ENCODE results near the gene NDUFAF5.
"Not testable (repeated sequence)": the region's sequence is repeated elsewhere in the genome, so short reads cannot be mapped to it uniquely, and the experiment has no call there.

NDUFAF5 gene

DNA sequence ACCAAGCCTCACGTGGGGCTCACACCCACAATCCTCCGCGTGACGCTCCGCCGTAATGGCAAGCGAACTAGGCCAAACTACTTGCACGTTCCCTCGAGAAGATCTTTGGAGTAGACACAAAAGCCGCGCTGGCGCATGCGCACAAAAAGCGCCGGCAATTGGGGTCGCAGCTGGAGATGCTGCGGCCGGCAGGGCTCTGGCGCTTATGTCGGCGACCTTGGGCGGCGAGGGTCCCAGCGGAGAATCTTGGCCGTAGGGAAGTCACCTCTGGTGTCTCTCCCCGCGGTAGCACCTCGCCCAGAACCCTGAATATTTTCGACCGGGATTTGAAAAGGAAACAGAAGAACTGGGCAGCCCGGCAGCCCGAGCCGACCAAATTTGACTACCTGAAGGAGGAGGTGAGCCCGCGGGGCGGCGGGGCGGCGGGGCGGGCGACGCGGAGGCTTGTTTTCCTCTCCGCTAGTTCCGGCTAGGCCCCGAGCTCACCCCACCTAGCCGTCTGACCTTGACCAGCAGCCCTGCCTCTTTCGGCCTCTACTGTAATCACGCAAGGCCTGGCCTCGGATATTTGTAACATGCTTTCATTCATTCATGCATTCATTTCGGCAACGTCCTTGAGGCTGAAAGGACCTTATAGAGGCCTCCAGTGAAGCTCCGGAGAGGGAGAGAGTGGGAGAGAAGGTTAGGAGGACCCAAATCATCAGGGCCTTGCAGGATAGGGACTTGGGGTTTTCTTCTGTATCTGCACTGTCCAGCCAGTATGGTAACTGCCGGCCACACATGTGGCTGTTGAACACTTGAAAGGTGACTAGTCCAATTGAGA lies at the start of gene NDUFAF5, which contains the start of gene ESF1:
TSS of gene NDUFAF5 (plus strand) at position 136 of the 823 bp plus-strand sequence. CDS start at position 177, 41 bp downstream.
TSS of gene ESF1 (minus strand) at position 27 of the 823 bp plus-strand sequence. CDS start 1,779 bp downstream, outside the sequence.
- DNase-seq: peak; percentile 97

- no peak for DNase-seq
Measured at GRCh38 chr20:13735826-13736225, 49.0 kb upstream of the NDUFAF5 start.

- no peak for DNase-seq
Measured at GRCh38 chr20:13736436-13737191, 48.2 kb upstream of the NDUFAF5 start.

- not testable (repeated sequence) for DNase-seq
Measured at GRCh38 chr20:13738187-13738586, 46.6 kb upstream of the NDUFAF5 start.

- DNase-seq: no peak
Measured at GRCh38 chr20:13739731-13740649, 44.8 kb upstream of the NDUFAF5 start.

DNA sequence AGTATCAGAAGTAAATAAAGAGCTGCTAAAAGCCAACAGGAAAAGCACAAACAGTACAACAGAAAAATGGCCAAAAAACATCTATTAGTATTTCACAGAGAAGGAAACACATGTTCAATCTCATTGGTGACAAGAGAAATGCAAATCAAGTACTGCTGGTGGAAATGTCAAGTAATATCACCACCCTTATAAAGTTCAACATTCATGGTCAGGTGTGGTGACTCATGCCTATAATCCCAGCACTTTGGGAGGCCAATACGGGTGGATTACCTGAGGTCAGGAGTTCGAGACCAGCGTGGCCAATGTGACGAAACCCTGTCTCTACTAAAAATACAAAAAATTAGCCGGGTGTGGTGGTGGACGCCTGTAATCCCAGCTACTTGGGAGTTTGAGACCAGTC lies 42.9 kb upstream of the NDUFAF5 start:
- DNase-seq: peak; percentile 11

DNA sequence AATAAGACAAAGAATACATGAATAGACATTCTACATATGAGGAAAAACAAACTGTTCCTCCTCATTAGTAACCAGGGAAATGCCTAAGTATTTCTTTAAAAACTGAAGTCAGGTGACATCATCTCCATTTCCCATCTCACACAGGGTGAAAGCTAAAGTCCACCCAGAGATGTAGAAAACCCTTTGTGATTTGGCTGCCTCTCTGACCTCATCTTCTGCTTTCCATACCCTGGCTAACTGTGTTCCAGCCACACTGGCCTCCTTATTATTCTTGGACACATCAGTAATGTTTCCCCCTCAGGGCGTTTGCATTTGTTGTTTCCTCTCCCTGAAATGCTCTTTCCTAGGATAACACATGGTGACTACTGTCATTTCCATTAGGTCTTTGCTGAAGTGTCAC lies 40.5 kb upstream of the NDUFAF5 start:
- no peak for DNase-seq

DNA sequence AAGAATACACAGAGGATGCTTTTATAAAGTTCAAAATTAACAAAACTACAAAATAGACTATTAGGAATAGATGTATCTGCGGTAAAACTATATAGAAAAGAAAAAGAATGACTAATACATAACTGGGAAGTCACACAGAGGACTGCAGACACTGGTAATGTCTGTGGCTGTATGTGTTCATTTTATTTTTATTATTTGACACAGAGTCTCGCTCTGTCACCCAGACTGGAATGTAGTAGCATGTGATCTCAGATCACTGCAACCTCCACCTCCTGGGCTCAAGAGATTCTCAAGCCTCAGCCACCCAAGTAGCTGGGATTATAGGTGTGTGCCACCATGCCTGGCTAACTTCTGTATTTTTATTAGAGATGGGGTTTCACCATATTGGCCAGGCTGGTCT lies 39.0 kb upstream of the NDUFAF5 start:
- no peak for DNase-seq

GRCh38 chr20:13749811-13750210 lies 35.0 kb upstream of the NDUFAF5 start:
- no peak for DNase-seq

- no peak for DNase-seq
Measured at GRCh38 chr20:13753436-13754036, 31.3 kb upstream of the NDUFAF5 start.

- DNase-seq: no peak
Measured at GRCh38 chr20:13755809-13756208, 29.0 kb upstream of the NDUFAF5 start.

- DNase-seq: no peak
Measured at GRCh38 chr20:13756551-13756950, 28.3 kb upstream of the NDUFAF5 start.

- DNase-seq: no peak
Measured at GRCh38 chr20:13758884-13759283, 25.9 kb upstream of the NDUFAF5 start.

DNA sequence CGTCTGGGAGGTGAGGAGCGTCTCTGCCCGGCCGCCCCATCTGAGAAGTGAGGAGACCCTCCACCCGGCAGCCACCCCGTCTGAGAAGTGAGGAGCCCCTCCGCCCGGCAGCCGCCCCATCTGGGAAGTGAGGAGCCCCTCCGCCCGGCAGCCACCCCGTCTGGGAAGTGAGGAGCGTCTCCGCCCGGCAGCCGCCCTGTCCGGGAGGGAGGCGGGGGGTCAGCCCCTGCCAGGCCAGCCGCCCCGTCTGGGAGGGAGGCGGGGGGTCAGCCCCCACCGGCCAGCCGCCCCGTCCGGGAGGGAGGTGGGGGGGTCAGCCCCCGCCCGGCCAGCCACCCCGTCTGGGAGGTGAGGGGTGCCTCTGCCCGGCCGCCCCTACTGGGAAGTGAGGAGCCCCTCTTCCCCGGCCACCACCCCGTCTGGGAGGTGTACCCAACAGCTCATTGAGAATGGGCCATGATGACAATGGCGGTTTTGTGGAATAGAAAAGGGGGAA lies 24.3 kb upstream of the NDUFAF5 start:
- DNase-seq: not testable (repeated sequence)

DNA sequence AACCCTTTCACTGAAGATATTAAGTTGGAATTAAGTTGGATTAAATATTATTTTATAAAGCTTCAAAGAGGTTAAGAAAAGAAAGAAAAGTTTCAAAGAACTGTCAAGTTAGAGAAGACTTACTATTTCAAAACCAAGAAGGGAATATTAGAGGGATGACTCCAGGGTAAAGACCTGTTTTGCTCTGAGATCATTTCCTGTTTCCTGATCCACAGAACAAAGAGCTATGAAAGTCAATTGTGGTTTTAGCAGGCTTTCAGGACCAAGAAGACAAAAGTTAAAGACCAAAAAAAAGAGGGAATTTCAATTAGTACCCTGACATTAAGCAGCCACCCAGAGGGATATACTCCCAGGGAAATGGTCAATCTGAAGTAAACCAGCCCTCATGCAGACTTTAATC lies 19.5 kb upstream of the NDUFAF5 start:
- no peak for DNase-seq

DNA sequence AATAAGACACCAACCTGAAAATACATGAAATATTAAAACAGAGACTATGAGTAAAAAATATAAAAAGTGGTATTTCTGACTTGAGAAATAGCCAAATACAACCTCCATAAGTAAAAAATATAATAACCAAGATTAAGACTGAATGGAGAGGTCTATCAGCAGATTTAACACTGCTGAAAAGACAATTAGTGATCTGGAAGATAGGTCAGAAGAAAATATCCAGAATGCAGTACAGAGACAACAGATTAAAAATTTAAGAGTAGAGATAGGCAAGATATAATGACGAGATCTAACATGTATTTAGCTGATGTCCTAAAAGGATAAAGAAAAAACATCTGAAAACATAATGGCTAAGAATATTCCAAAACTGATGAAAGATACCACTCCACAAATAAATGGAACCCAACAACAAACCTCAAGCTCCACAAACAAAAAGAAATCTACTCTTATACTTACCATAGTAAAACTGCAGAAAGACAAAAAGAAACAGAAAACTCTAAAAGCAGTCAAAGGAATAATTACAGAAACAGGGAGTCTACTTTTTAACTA lies 18.9 kb upstream of the NDUFAF5 start:
- no peak for DNase-seq

GRCh38 chr20:13770141-13770540 lies 14.7 kb upstream of the NDUFAF5 start:
- DNase-seq: no peak

GRCh38 chr20:13771853-13772453 lies 12.9 kb upstream of the NDUFAF5 start:
- DNase-seq: no peak

- no peak for DNase-seq
Measured at GRCh38 chr20:13772529-13772928, 12.3 kb upstream of the NDUFAF5 start.

DNA sequence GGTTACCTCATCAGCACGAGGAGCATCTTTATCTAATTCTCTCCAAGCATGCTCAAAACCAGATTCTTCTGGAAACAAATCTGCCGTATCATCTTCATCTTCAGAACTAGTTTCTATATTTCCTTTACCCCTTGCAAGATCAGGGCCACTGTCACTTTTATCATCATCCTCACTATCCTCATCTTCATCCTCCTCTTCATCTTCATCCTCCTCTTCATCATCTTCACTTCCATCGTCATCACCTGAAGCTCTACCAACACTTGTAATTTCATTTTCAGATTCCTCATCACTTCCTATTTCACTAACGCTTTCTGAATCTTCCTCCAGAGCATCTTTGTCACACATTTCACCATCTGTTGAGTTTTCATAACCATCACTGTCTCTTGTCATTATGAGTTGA lies 9.0 kb upstream of the NDUFAF5 start:
- no peak for DNase-seq

DNA sequence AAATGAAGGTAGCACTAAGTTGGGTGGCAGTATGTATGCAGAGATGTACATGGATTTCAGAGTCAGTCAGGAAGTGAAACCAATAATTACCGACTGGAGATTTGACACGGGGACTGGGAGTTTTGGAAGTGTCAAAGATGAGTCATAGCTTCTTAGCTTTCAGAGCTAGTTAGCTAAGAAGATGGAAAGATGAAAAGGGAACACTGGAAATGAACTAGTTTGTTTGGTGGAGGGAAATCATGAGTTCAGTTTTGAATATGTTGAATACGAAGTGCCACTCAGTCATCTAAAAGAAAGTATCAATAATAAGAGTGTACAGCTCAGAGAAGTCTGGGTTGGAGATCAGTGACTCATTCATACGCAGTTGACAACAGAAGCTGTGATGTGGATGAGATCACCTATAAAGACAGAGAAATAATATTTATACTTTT lies 7.6 kb upstream of the NDUFAF5 start:
- DNase-seq: peak; percentile 13

Measured in activated CD4-positive, alpha-beta T cell treated with anti-CD3 and anti-CD28 coated beads, Interleukin-2, amount 50 U/mL, for 16 hours (primary cell).